AG09309 (cell line): Measurements from ENCODE around the gene EXOG.

Source experiments
- DNase-seq: peaks from one replicate; pipeline ENCODE4 v3.0.0-alpha.2; 2010; ENCODE audit warnings: low read depth
- H3K4me3 ChIP-seq: 2 replicates; pipeline ENCODE4 v1.5.1; 2011; ENCODE audit warnings: mild to moderate bottlenecking, low read depth, low read length, moderate library complexity; ENCODE audit not compliant: control insufficient read depth
- CTCF ChIP-seq: IDR thresholded peaks from 2 replicates; pipeline ENCODE4 v1.5.1; 2011; ENCODE audit warnings: mild to moderate bottlenecking, low read depth, low read length, inconsistent platforms; ENCODE audit not compliant: insufficient read depth, control insufficient read depth; ENCODE audit errors: missing control alignments

Gene EXOG

DNA sequence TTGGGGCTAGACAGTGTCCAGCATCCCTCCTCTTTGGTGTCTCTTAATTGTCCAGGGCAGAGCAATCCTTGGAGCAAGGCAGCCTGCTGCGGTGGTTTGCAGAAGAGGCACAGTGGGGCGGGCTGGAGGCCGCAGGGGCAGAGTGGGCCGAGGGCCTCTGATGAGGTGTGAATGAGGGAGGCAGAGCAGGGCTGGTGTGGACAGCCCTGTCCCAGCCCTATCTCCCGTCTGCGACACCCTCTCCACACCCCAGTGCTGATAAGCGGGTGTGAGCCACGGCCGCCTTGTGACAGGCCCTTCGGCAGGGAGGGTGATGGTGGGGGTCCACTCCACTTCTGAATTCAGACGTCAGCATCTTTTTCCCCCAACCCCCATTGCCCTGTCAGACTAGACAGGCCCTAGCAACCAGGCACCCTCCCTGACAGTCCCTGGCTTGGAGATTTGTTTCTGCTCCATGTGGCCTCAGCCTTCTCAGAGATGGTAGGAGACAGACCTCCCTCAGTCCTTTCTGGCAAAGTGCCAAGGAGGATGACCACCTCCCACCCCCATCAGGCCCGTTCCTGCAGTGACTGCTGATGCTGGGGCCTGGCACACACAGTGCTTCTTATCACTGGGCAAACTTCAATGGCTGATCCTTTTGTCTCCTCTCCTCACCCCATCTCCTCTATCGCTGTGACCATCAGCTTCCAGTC is 37.3 kb downstream of the EXOG start:
- no peak for TF ChIP-seq CTCF
- DNase-seq: no peak
- no peak overlapping the region for H3K4me3 ChIP-seq

DNA sequence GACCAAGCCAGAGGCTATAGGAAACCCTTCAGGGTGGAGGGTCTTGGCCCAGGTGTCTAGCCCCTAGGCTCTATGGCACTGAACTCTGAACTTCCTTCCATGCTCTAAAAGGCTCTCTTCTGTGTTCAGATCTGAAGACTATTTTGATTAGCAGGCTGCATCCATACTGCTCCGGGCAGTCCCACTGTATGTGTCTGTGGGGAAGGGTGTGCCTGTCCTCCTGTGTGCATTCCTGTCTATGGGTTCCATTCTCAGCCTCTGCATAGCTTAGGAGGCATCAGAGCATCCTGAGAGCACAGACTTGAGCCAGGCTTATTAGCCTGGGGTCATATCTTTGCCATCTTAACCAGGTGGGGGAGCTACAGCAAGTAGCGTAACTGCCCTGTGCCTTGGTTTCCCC is 38.0 kb downstream of the EXOG start:
- no peak for TF ChIP-seq CTCF
- no peak overlapping the region for H3K4me3 ChIP-seq
- DNase-seq: no peak

DNA sequence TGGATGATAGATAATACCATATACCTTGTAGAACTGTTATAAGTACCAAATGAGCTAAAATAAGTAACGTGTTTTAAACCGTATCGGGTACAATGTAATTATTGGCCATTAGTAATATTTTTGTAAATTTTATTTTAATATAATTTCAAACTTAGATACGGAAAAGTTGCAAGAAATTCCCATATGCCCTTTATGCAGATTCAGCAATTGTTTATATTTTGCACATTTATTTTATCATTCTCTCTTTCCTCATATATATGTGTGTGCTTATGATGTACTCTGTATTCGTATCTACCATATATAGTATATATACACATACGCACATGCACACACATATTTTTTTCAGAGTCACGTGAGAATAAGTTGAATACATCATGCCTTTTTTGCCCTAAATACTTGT is 38.5 kb downstream of the EXOG start:
- no peak for TF ChIP-seq CTCF
- no peak overlapping the region for H3K4me3 ChIP-seq
- no peak for DNase-seq

DNA sequence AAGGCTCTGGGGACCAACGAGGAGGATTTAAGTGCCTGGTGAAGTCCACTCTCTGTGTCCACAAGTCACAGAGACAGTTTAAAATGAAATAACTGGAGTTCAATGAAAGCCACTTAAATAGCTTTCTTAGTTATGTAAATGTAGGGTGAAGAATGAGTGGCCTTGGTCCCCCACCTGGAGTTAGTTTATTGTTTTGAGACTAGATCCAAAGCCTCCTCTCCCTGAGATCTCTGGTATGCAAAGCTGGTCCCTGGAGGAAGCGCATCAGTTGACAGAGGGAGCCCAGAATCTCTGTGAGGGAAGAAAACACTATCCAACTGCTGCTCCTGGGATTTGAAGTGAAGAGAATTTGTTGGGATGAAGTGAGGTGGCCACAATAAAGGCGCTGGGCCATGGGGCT is 40.5 kb downstream of the EXOG start:
- no peak for DNase-seq
- H3K4me3 ChIP-seq: no peak overlapping the region
- no peak for TF ChIP-seq CTCF

- no peak overlapping the region for H3K4me3 ChIP-seq
- TF ChIP-seq CTCF: no peak
- DNase-seq: no peak
These were observed 42.7 kb downstream of the EXOG start for GRCh38 chr3:38538773-38539353.

DNA sequence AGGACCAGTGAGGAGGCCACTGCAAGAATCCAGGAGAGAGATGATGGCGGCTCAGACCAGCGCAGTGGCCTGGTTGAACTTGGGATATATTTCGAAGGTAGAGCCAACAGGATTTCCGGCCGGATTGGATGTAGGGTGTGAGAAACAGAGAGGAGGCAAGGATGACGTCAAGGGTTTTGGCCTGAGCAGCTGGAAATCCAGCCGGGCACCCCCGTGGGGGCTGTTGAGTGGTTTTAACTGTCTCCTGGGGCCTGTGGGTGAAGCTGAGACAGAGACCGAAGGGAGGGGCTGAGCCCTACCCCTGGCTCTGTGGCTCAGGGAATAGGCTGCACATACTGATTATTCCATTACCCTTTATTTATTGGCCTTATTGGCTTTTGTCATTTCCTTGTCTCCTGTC is 45.7 kb downstream of the EXOG start:
- TF ChIP-seq CTCF: no peak
- no peak for DNase-seq
- H3K4me3 ChIP-seq: no peak overlapping the region
